DOHH2 (cell line): ENCODE data around the gene SRC.

ENCODE experiments used
- H3F3A ChIP-seq: fragments of 200-600 bp; sonication (generic), shearing (Covaris generic); 2 replicates; pipeline ENCODE4 v1.6.0; 2016; ENCODE audit warnings: antibody characterized with exemption, mild to moderate bottlenecking; ENCODE audit not compliant: control insufficient read depth, insufficient read depth
- H3K27ac ChIP-seq: fragments of 200-600 bp; sonication (generic); 2 replicates; pipeline ENCODE4 v1.5.1; 2014; ENCODE audit warnings: low read depth, mild to moderate bottlenecking, low read length, moderate library complexity
- H3K27me3 ChIP-seq: fragments of 200-600 bp; sonication (generic); 2 replicates; pipeline ENCODE4 v1.6.1; 2014; ENCODE audit warnings: mild to moderate bottlenecking, low read length, mixed read lengths; ENCODE audit not compliant: control insufficient read depth
- H3K36me3 ChIP-seq: fragments of 200-600 bp; sonication (generic); 2 replicates; pipeline ENCODE4 v1.6.1; 2014; ENCODE audit warnings: mild to moderate bottlenecking, low read length, moderate library complexity, mixed read lengths; ENCODE audit not compliant: control insufficient read depth
- H3K4me1 ChIP-seq: fragments of 200-600 bp; sonication (generic); 2 replicates; pipeline ENCODE4 v1.6.1; 2014; ENCODE audit warnings: mild to moderate bottlenecking, low read length, mixed read lengths; ENCODE audit not compliant: control insufficient read depth
- H3K4me2 ChIP-seq: fragments of 200-600 bp; sonication (generic); 2 replicates; pipeline ENCODE4 v1.6.0; 2014; ENCODE audit warnings: mild to moderate bottlenecking, low read length, moderate library complexity
- H3K4me3 ChIP-seq: fragments of 200-600 bp; sonication (generic); 2 replicates; pipeline ENCODE4 v1.5.1; 2014; ENCODE audit warnings: mild to moderate bottlenecking, low read length, mixed read lengths
- H3K79me2 ChIP-seq: fragments of 200-600 bp; sonication (generic); 2 replicates; pipeline ENCODE4 v1.6.1; 2014; ENCODE audit warnings: mild to moderate bottlenecking, low read length, mixed read lengths; ENCODE audit not compliant: control insufficient read depth
- H3K9me2 ChIP-seq: fragments of 200-600 bp; sonication (generic); replicated peaks from 2 replicates; pipeline ENCODE4 v1.6.1; 2014; ENCODE audit warnings: mild to moderate bottlenecking, low read length, mixed read lengths; ENCODE audit not compliant: control insufficient read depth
- H3K9me3 ChIP-seq: fragments of 200-600 bp; sonication (generic); 2 replicates; pipeline ENCODE4 v1.6.1; 2014; ENCODE audit warnings: antibody characterized with exemption, low read length, mixed read lengths; ENCODE audit not compliant: control insufficient read depth, insufficient read depth
- H4K20me1 ChIP-seq: fragments of 200-600 bp; sonication (generic); 2 replicates; pipeline ENCODE4 v1.6.0; 2014; ENCODE audit warnings: low read depth, mild to moderate bottlenecking, antibody characterized with exemption, low read length, moderate library complexity; ENCODE audit not compliant: control insufficient read depth, insufficient read depth
- CTCF ChIP-seq: fragments of 200-600 bp; sonication (generic); IDR thresholded peaks from one replicate; pipeline ENCODE4 v1.5.1; 2014; ENCODE audit warnings: antibody characterized with exemption, mild to moderate bottlenecking, low read depth, low read length; ENCODE audit not compliant: poor library complexity, severe bottlenecking
- EZH2phosphoT487 ChIP-seq: fragments of 200-600 bp; sonication (generic); IDR thresholded peaks from 2 replicates; pipeline ENCODE4 v1.6.1; 2017; ENCODE audit warnings: borderline replicate concordance, mild to moderate bottlenecking, antibody characterized with exemption, low read length, moderate library complexity, mixed read lengths

SRC gene

GRCh38 chr20:37362231-37362792, 16.4 kb downstream of the SRC start:
- no peak overlapping the region for H3K4me2 ChIP-seq
- no peaks in the 10 kb centered on the region for H3K9me2 ChIP-seq
- no peak overlapping the region for H3K4me3 ChIP-seq
- H4K20me1 ChIP-seq, result no peaks in the 10 kb centered on the region
- H3K4me1 ChIP-seq, result peaks cover 24% of the 10 kb centered on the region
- H3K36me3 ChIP-seq, result no peaks in the 10 kb centered on the region
- peaks cover 12% of the 10 kb centered on the region for H3F3A ChIP-seq
- H3K9me3 ChIP-seq, result no peaks in the 10 kb centered on the region
- no peak for TF ChIP-seq EZH2phosphoT487
- no peak for TF ChIP-seq CTCF
- peaks cover 11% of the 10 kb centered on the region; the same call in 1 of the 2 replicates for H3K27me3 ChIP-seq
- no peaks in the 10 kb centered on the region for H3K79me2 ChIP-seq
- no peak overlapping the region for H3K27ac ChIP-seq

GRCh38 chr20:37362821-37363220, 16.9 kb downstream of the SRC start:
- H3K9me3 ChIP-seq, result no peaks in the 10 kb centered on the region
- H3K9me2 ChIP-seq, result no peaks in the 10 kb centered on the region
- H3F3A ChIP-seq, result peaks cover 12% of the 10 kb centered on the region
- peaks cover 11% of the 10 kb centered on the region for H3K27me3 ChIP-seq
- no peak overlapping the region for H3K4me3 ChIP-seq
- H4K20me1 ChIP-seq, result no peaks in the 10 kb centered on the region
- H3K79me2 ChIP-seq, result no peaks in the 10 kb centered on the region
- peaks cover 22% of the 10 kb centered on the region for H3K4me1 ChIP-seq
- H3K36me3 ChIP-seq, result no peaks in the 10 kb centered on the region
- no peak overlapping the region for H3K27ac ChIP-seq
- H3K4me2 ChIP-seq, result no peak overlapping the region
- no peak for TF ChIP-seq EZH2phosphoT487
- no peak for TF ChIP-seq CTCF

- H3K4me2 ChIP-seq, result no peak overlapping the region
- H4K20me1 ChIP-seq, result no peaks in the 10 kb centered on the region
- H3K27me3 ChIP-seq, result peaks cover 11% of the 10 kb centered on the region
- no peak overlapping the region for H3K4me3 ChIP-seq
- H3K79me2 ChIP-seq, result no peaks in the 10 kb centered on the region
- H3K9me2 ChIP-seq, result no peaks in the 10 kb centered on the region
- H3K4me1 ChIP-seq, result peaks cover 22% of the 10 kb centered on the region
- peaks cover 12% of the 10 kb centered on the region for H3F3A ChIP-seq
- H3K9me3 ChIP-seq, result no peaks in the 10 kb centered on the region
- TF ChIP-seq EZH2phosphoT487 (no peak), CTCF (no peak)
- no peaks in the 10 kb centered on the region for H3K36me3 ChIP-seq
- H3K27ac ChIP-seq, result no peak overlapping the region
Observed at GRCh38 chr20:37363221-37364012, 17.5 kb downstream of the SRC start.
